ENCODE measurements around the gene ASS1.

Gene ASS1

GRCh38 chr9:130425741-130426466, 18.9 kb upstream of the ASS1 start:
- peaks cover 15% of the 10 kb centered on the region for H3K9me3 Mint-ChIP-seq
- H3K27me3 Mint-ChIP-seq: peaks cover 7% of the 10 kb centered on the region
- no peak overlapping the region for H3K27ac Mint-ChIP-seq
- no peaks in the 10 kb centered on the region for H3K36me3 Mint-ChIP-seq (ENCODE audit: low read depth)
- H3K4me1 Mint-ChIP-seq (ENCODE audit: low read depth): no peaks in the 10 kb centered on the region
- no peak overlapping the region for H3K4me3 Mint-ChIP-seq
- intact Hi-C loops (cut with micrococcal nuclease): no loop called here

GRCh38 chr9:130426467-130426773, 18.3 kb upstream of the ASS1 start:
- H3K9me3 Mint-ChIP-seq: peaks cover 16% of the 10 kb centered on the region
- peaks cover 7% of the 10 kb centered on the region for H3K27me3 Mint-ChIP-seq
- intact Hi-C loops (cut with micrococcal nuclease): no loop called here
- no peak overlapping the region for H3K4me3 Mint-ChIP-seq
- H3K27ac Mint-ChIP-seq: no peak overlapping the region
- no peaks in the 10 kb centered on the region for H3K4me1 Mint-ChIP-seq (ENCODE audit: low read depth)
- H3K36me3 Mint-ChIP-seq (ENCODE audit: low read depth): no peaks in the 10 kb centered on the region

- H3K4me3 Mint-ChIP-seq: no peak overlapping the region
- no peaks in the 10 kb centered on the region for H3K36me3 Mint-ChIP-seq (ENCODE audit: low read depth)
- H3K27ac Mint-ChIP-seq: no peak overlapping the region
- intact Hi-C loops (cut with micrococcal nuclease): no loop called here
- H3K9me3 Mint-ChIP-seq: peaks cover 16% of the 10 kb centered on the region
- H3K4me1 Mint-ChIP-seq (ENCODE audit: low read depth): no peaks in the 10 kb centered on the region
- H3K27me3 Mint-ChIP-seq: peaks cover 7% of the 10 kb centered on the region
Observed at GRCh38 chr9:130426883-130427282, 17.9 kb upstream of the ASS1 start.

- Mint-ChIP-seq H3K9me3 (peaks cover 16% of the 10 kb centered on the region), H3K4me1 (ENCODE audit: low read depth) (no peaks in the 10 kb centered on the region), H3K27me3 (peaks cover 11% of the 10 kb centered on the region), H3K27ac (no peak overlapping the region), H3K4me3 (no peak overlapping the region), H3K36me3 (ENCODE audit: low read depth) (no peaks in the 10 kb centered on the region)
- intact Hi-C loops (cut with micrococcal nuclease): no loop called here
Observed at GRCh38 chr9:130427326-130427725, 17.4 kb upstream of the ASS1 start.

GRCh38 chr9:130428086-130428665, 16.6 kb upstream of the ASS1 start:
- Mint-ChIP-seq H3K9me3 (peaks cover 16% of the 10 kb centered on the region), H3K4me3 (no peak overlapping the region), H3K4me1 (ENCODE audit: low read depth) (no peaks in the 10 kb centered on the region), H3K36me3 (ENCODE audit: low read depth) (no peaks in the 10 kb centered on the region), H3K27me3 (peaks cover 19% of the 10 kb centered on the region), H3K27ac (no peak overlapping the region)
- intact Hi-C loops (cut with micrococcal nuclease): no loop called here

GRCh38 chr9:130429381-130429780, 15.4 kb upstream of the ASS1 start:
- no peaks in the 10 kb centered on the region for H3K36me3 Mint-ChIP-seq (ENCODE audit: low read depth)
- peaks cover 16% of the 10 kb centered on the region for H3K9me3 Mint-ChIP-seq
- H3K27me3 Mint-ChIP-seq: peaks cover 31% of the 10 kb centered on the region
- peaks cover 3% of the 10 kb centered on the region for H3K4me1 Mint-ChIP-seq (ENCODE audit: low read depth)
- no peak overlapping the region for H3K4me3 Mint-ChIP-seq
- intact Hi-C loops (cut with micrococcal nuclease): no loop called here
- no peak overlapping the region for H3K27ac Mint-ChIP-seq

GRCh38 chr9:130429831-130430230, 14.9 kb upstream of the ASS1 start:
- Mint-ChIP-seq H3K27me3 (peaks cover 34% of the 10 kb centered on the region), H3K36me3 (ENCODE audit: low read depth) (no peaks in the 10 kb centered on the region), H3K4me3 (no peak overlapping the region), H3K27ac (no peak overlapping the region), H3K4me1 (ENCODE audit: low read depth) (peaks cover 3% of the 10 kb centered on the region), H3K9me3 (peaks cover 16% of the 10 kb centered on the region)
- intact Hi-C loops (cut with micrococcal nuclease): no loop called here

GRCh38 chr9:130430232-130430631, 14.5 kb upstream of the ASS1 start:
- Mint-ChIP-seq H3K9me3 (peaks cover 16% of the 10 kb centered on the region), H3K36me3 (ENCODE audit: low read depth) (no peaks in the 10 kb centered on the region), H3K27ac (no peak overlapping the region), H3K27me3 (peaks cover 38% of the 10 kb centered on the region), H3K4me3 (no peak overlapping the region), H3K4me1 (ENCODE audit: low read depth) (peaks cover 3% of the 10 kb centered on the region)
- intact Hi-C loops (cut with micrococcal nuclease): no loop called here

- H3K4me3 Mint-ChIP-seq: no peak overlapping the region
- peaks cover 16% of the 10 kb centered on the region for H3K9me3 Mint-ChIP-seq
- H3K4me1 Mint-ChIP-seq (ENCODE audit: low read depth): peaks cover 3% of the 10 kb centered on the region
Observed at GRCh38 chr9:130430734-130431535, 13.8 kb upstream of the ASS1 start.

GRCh38 chr9:130431536-130432303, 13.0 kb upstream of the ASS1 start:
- H3K9me3 Mint-ChIP-seq: peaks cover 16% of the 10 kb centered on the region
- no peak overlapping the region for H3K4me3 Mint-ChIP-seq
- H3K27me3 Mint-ChIP-seq: peaks cover 49% of the 10 kb centered on the region
- intact Hi-C loops (cut with micrococcal nuclease): no loop called here
- H3K27ac Mint-ChIP-seq: no peak overlapping the region
- H3K36me3 Mint-ChIP-seq (ENCODE audit: low read depth): no peaks in the 10 kb centered on the region
- H3K4me1 Mint-ChIP-seq (ENCODE audit: low read depth): peaks cover 3% of the 10 kb centered on the region

More at GRCh38 chr9:130430734-130431535, 13.8 kb upstream of the ASS1 start:
- H3K27ac Mint-ChIP-seq: no peak overlapping the region
- no peaks in the 10 kb centered on the region for H3K36me3 Mint-ChIP-seq (ENCODE audit: low read depth)
- intact Hi-C loops (cut with micrococcal nuclease): no loop called here
- H3K27me3 Mint-ChIP-seq: peaks cover 42% of the 10 kb centered on the region

- no peak overlapping the region for H3K27ac Mint-ChIP-seq
- peaks cover 16% of the 10 kb centered on the region for H3K9me3 Mint-ChIP-seq
- H3K4me3 Mint-ChIP-seq: no peak overlapping the region
- peaks cover 3% of the 10 kb centered on the region for H3K4me1 Mint-ChIP-seq (ENCODE audit: low read depth)
- no peaks in the 10 kb centered on the region for H3K36me3 Mint-ChIP-seq (ENCODE audit: low read depth)
- intact Hi-C loops (cut with micrococcal nuclease): no loop called here
- H3K27me3 Mint-ChIP-seq: peaks cover 52% of the 10 kb centered on the region
Observed at GRCh38 chr9:130432362-130432761, 12.4 kb upstream of the ASS1 start.

GRCh38 chr9:130432796-130433167, 12.0 kb upstream of the ASS1 start:
- H3K4me1 Mint-ChIP-seq (ENCODE audit: low read depth): peaks cover 3% of the 10 kb centered on the region
- no peak overlapping the region for H3K27ac Mint-ChIP-seq
- no peaks in the 10 kb centered on the region for H3K36me3 Mint-ChIP-seq (ENCODE audit: low read depth)
- peaks cover 16% of the 10 kb centered on the region for H3K9me3 Mint-ChIP-seq
- H3K27me3 Mint-ChIP-seq: peaks cover 55% of the 10 kb centered on the region
- intact Hi-C loops (cut with micrococcal nuclease): no loop called here
- no peak overlapping the region for H3K4me3 Mint-ChIP-seq

GRCh38 chr9:130433168-130433946, 11.4 kb upstream of the ASS1 start:
- no peak overlapping the region for H3K4me3 Mint-ChIP-seq
- H3K9me3 Mint-ChIP-seq: peaks cover 16% of the 10 kb centered on the region
- peaks cover 59% of the 10 kb centered on the region for H3K27me3 Mint-ChIP-seq
- peaks cover 3% of the 10 kb centered on the region for H3K4me1 Mint-ChIP-seq (ENCODE audit: low read depth)
- no peak overlapping the region for H3K27ac Mint-ChIP-seq
- intact Hi-C loops (cut with micrococcal nuclease): no loop called here
- H3K36me3 Mint-ChIP-seq (ENCODE audit: low read depth): no peaks in the 10 kb centered on the region
